AG04450 (cell line): ENCODE results near the gene ZNF496. TPM values are rescaled to one million over a fixed set of nuclear protein-coding genes. Genes with fewer than 3 reads are reported as not detected.
"Not testable (repeated sequence)": the region's sequence is repeated elsewhere in the genome, so short reads cannot be mapped to it uniquely, and the experiment has no call there.

Experiments used
- CTCF ChIA-PET: fragments of 300-600, 350-600 bp; formaldehyde crosslinking; extraction: SDS; loops from one replicate; lab custom pipeline; 2022; ENCODE audit warnings: antibody characterized with exemption, inconsistent platforms; lab: Charles Lee
- POLR2A ChIA-PET: fragments of 350-600 bp; formaldehyde crosslinking; extraction: SDS; loops from one replicate; lab custom pipeline; 2021; ENCODE audit warnings: antibody characterized with exemption, inconsistent platforms; lab: Yijun Ruan, JAX
- DNase-seq: peaks from one replicate; pipeline ENCODE4 v3.0.0-alpha.2; 2011; ENCODE audit warnings: low read depth, low spot score
- H3K27ac ChIP-seq: one replicate; pipeline ENCODE4 v1.5.1; 2012; ENCODE audit warnings: low read depth, low read length, control low read depth
- H3K27me3 ChIP-seq: one replicate; pipeline ENCODE4 v1.6.0; 2012; ENCODE audit warnings: low read length; ENCODE audit not compliant: control insufficient read depth, insufficient read depth
- H3K4me3 ChIP-seq: 2 replicates; pipeline ENCODE4 v1.5.1; 2011; ENCODE audit warnings: mild to moderate bottlenecking, low read depth, low read length, control low read depth
- H3K9me3 ChIP-seq: 2 replicates; pipeline ENCODE4 v1.5.1; 2012; ENCODE audit warnings: low read length; ENCODE audit not compliant: control insufficient read depth, insufficient read depth
- polyA plus RNA-seq: library from polyadenylated mRNA; depleted of rRNA; stranded (reverse); fragments of >200 nt; gene quantifications from 2 replicates; pipeline ENCODE4 v1.2.3, GENCODE V29; 2011
- TF ChIP-seq, protein P1 (sequence below): IDR thresholded peaks from 2 replicates; pipeline ENCODE4 v1.5.1; 2011; ENCODE audit warnings: low read depth, low read length, control low read depth, inconsistent platforms

ZNF496 gene
- polyA plus RNA-seq, 1 experiment, result 18.5 TPM

DNA sequence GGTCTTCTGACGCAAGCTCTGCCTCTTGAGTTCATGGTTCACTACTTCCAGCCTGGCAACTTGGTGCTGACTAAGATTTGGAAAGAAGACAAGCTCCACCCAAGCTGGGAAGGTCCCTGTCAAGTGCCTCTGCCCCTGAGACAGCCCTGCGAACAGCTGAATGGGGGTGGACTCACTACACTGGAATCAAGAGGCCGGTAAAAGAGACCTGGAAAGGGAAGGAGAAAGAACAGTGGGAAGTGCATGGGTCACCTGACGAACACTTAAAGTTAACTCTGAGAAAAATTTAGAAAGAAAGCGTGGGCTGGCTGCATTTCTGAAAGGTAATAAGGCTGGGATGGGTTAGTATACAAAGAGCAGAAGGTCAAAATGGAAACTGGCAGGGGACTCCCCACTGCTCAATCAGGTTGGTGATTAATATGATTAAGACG is 26.1 kb upstream of the ZNF496 start:
- ChIA-PET CTCF (interaction anchor here (1.1 to 3.6 kb wide), 2 partner anchors 15 to 33 kb away, joined by 3 to 16 read pairs; no protein-coding TSS in a partner anchor), POLR2A (interaction anchor here (0.6 to 1.9 kb wide), 5 partner anchors 14 to 27 kb away, joined by 3 to 5 read pairs (median 4); partner anchors contain the start of gene ZNF496)
- Histone ChIP-seq H3K27me3 (no peaks in the 10 kb centered on the region), H3K9me3 (no peaks in the 10 kb centered on the region), H3K27ac (peak overlapping the region; percentile 69), H3K4me3 (no peak overlapping the region)
- TF ChIP-seq, protein P1, sequence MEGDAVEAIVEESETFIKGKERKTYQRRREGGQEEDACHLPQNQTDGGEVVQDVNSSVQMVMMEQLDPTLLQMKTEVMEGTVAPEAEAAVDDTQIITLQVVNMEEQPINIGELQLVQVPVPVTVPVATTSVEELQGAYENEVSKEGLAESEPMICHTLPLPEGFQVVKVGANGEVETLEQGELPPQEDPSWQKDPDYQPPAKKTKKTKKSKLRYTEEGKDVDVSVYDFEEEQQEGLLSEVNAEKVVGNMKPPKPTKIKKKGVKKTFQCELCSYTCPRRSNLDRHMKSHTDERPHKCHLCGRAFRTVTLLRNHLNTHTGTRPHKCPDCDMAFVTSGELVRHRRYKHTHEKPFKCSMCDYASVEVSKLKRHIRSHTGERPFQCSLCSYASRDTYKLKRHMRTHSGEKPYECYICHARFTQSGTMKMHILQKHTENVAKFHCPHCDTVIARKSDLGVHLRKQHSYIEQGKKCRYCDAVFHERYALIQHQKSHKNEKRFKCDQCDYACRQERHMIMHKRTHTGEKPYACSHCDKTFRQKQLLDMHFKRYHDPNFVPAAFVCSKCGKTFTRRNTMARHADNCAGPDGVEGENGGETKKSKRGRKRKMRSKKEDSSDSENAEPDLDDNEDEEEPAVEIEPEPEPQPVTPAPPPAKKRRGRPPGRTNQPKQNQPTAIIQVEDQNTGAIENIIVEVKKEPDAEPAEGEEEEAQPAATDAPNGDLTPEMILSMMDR, result no peak
- peak; percentile 37 for DNase-seq

DNA sequence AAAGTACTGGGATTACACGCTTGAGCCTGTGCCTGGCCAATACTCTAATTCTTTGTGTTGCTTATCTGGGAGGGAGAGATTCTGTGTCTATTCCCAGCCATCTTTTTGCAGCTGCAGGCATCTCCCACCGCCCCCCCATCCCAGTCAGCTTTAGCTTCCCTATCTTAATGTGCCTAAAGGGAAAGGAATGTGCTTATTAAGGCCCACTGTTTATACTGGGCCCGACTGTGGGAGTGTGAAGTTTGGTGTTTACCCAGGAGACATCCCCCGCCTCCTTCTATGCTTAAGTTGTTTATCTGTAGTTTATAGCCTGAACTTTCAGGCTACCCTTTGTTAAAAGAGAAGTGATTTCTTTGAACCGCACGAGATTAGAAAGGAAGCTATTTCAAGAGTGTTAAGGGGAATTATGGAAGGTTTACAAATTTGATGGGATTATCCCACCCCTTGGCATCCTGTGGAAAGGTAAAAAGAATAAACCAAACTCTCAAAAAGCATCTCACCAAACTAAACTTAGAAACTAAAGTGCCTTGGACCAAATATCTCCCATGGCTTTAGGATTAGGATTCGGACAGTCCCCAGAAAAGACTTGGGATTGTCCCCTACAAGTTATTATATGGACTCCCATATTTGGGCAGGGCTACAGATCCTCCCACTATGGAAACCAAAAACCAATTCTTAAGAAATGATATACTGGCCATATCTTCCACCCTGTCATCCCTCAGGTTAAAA is 25.5 kb upstream of the ZNF496 start:
- Histone ChIP-seq H3K4me3 (no peak overlapping the region), H3K9me3 (no peaks in the 10 kb centered on the region), H3K27me3 (no peaks in the 10 kb centered on the region), H3K27ac (peak overlapping the region; percentile 69)
- TF ChIP-seq, protein P1, result no peak
- POLR2A ChIA-PET, result interaction anchor here (0.6 to 1.9 kb wide), 5 partner anchors 13 to 26 kb away, joined by 3 to 5 read pairs (median 4); partner anchors contain the start of gene ZNF496
- CTCF ChIA-PET, result interaction anchor here (1.1 to 3.6 kb wide), 2 partner anchors 15 to 33 kb away, joined by 3 to 16 read pairs; no protein-coding TSS in a partner anchor
- DNase-seq, result peak; percentile 69

DNA sequence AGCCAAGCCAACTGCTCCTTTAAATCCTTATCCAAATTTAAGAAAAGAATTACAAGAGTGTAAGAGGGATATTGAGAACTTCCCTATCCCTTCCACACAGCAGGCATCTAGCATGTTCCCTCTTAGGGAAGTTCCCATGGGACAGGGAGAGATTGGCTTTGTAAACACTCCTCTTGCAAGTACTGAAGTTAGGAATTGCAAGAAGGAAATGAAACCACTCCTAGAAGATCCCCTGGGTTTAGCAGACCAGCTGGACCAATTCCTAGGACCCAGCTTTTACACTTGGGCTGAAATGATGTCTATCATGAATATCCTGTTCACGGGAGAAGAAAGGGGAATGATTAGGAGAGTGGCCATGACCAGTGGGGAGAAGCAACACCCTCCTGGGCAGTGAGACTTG is 23.5 kb upstream of the ZNF496 start:
- H3K9me3 ChIP-seq, POLR2A ChIA-PET, H3K4me3 ChIP-seq, H3K27ac ChIP-seq, DNase-seq, H3K27me3 ChIP-seq: not testable (repeated sequence)
- CTCF ChIA-PET, result interaction anchor here (1.1 kb wide), 1 partner anchor 35 kb away, joined by 6 read pairs; no protein-coding TSS in a partner anchor

DNA sequence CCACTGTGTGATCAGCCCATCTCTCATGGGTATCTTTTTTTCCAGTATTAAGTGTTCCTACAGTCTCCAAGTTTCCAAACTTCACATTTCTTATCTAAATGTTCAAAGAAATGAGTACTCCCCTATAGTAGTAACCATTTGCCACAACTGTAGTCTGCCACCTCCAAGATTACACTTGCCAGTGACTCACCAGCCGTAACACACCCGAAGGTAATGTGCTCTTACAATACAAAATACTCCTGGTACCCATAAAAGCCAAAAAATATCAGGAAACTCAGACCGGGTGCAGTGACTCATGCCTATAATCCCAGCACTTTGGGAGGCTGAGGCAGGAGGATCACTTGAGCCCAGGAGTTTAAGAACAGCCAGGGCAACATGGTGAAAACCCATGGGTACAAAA is 20.5 kb upstream of the ZNF496 start:
- no peaks in the 10 kb centered on the region for H3K27me3 ChIP-seq
- TF ChIP-seq, protein P1, result no peak
- POLR2A ChIA-PET, result no interaction called here
- DNase-seq, result no peak
- H3K9me3 ChIP-seq, result no peaks in the 10 kb centered on the region; the same call in none of the 2 replicates
- H3K4me3 ChIP-seq, result no peak overlapping the region
- CTCF ChIA-PET, result no interaction called here
- no peak overlapping the region for H3K27ac ChIP-seq

DNA sequence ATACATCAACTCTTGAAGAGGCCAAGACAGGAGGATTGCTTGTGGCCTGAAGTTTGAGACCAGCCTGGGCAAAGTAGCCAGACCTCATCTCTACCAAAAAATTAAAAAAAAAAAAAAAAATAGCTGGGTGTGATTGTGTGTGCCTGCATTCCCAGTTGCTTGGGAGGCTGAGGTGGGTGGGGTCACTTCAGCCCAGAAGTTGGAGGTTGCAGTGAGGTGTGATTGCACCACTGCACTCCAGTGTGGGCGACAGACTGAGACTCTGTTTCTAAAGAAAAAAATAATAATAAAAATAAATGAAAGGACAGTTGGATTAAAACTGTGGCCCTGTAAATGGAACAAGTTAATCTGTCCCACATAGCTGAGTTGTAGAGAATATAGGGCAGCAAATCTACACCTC is 18.9 kb upstream of the ZNF496 start:
- POLR2A ChIA-PET, result interaction anchor here (0.7 kb wide), 1 partner anchor 141 kb away, joined by 3 read pairs; no protein-coding TSS in a partner anchor
- TF ChIP-seq, protein P1, result no peak
- Histone ChIP-seq H3K4me3 (no peak overlapping the region), H3K9me3 (no peaks in the 10 kb centered on the region; the same call in none of the 2 replicates), H3K27ac (no peak overlapping the region), H3K27me3 (no peaks in the 10 kb centered on the region)
- no peak for DNase-seq
- CTCF ChIA-PET, result no interaction called here
